WTC11 (cell line): ENCODE measurements around the gene PDK3.

Source experiments
- ATF1 ChIP-seq: sonication (generic); formaldehyde crosslinking; IDR thresholded peaks from 2 replicates; pipeline ENCODE4 v1.8.1; 2023; ENCODE audit warnings: mild to moderate bottlenecking, moderate library complexity, missing genetic modification reagents
- CREB1 ChIP-seq: sonication (generic); formaldehyde crosslinking; IDR thresholded peaks from 2 replicates; pipeline ENCODE4 v1.8.0; 2023; ENCODE audit warnings: mild to moderate bottlenecking, missing genetic modification reagents
- E2F1 ChIP-seq: sonication (generic); formaldehyde crosslinking; IDR thresholded peaks from 2 replicates; pipeline ENCODE4 v1.8.0; 2022; ENCODE audit warnings: mild to moderate bottlenecking, missing genetic modification reagents
- ELF4 ChIP-seq: sonication (generic); formaldehyde crosslinking; IDR thresholded peaks from 2 replicates; pipeline ENCODE4 v1.8.1; 2022; ENCODE audit warnings: low read depth, mild to moderate bottlenecking, moderate library complexity, missing genetic modification reagents
- MXD4 ChIP-seq: fragments of 250-450 bp; sonication (Bioruptor Pico); IDR thresholded peaks from 2 replicates; pipeline ENCODE4 v1.8.0; 2021; ENCODE audit warnings: mild to moderate bottlenecking, moderate library complexity, borderline replicate concordance
- NFE2L1 ChIP-seq: sonication (generic); formaldehyde crosslinking; IDR thresholded peaks from 2 replicates; pipeline ENCODE4 v1.8.1; 2023; ENCODE audit warnings: missing genetic modification reagents
- RELA ChIP-seq: sonication (generic); formaldehyde crosslinking; IDR thresholded peaks from 2 replicates; pipeline ENCODE4 v1.8.1; 2022; ENCODE audit warnings: missing genetic modification reagents, mild to moderate bottlenecking, borderline replicate concordance
- SMAD3 ChIP-seq: sonication (generic); formaldehyde crosslinking; IDR thresholded peaks from 2 replicates; pipeline ENCODE4 v1.8.0; 2022; ENCODE audit warnings: missing genetic modification reagents, mild to moderate bottlenecking, borderline replicate concordance
- SMAD4 ChIP-seq: sonication (generic); formaldehyde crosslinking; IDR thresholded peaks from 2 replicates; pipeline ENCODE4 v1.8.0; 2022; ENCODE audit warnings: mild to moderate bottlenecking, missing genetic modification reagents
- USF2 ChIP-seq: sonication (generic); formaldehyde crosslinking; IDR thresholded peaks from 2 replicates; pipeline ENCODE4 v1.8.1; 2023; ENCODE audit warnings: mild to moderate bottlenecking, missing genetic modification reagents, moderate library complexity
- TF ChIP-seq, protein P1 (sequence below): sonication (generic); formaldehyde crosslinking; IDR thresholded peaks from 2 replicates; pipeline ENCODE4 v1.8.1; 2023; ENCODE audit warnings: mild to moderate bottlenecking, moderate library complexity, missing genetic modification reagents
- TF ChIP-seq, protein P2 (sequence below): fragments of 200-600 bp; IDR thresholded peaks from 2 replicates; pipeline ENCODE4 v1.8.0; 2022; ENCODE audit warnings: antibody characterized with exemption
- TF ChIP-seq, protein P3 (sequence below): sonication (generic); formaldehyde crosslinking; IDR thresholded peaks from 2 replicates; pipeline ENCODE4 v1.8.0; 2023; ENCODE audit warnings: missing genetic modification reagents, mild to moderate bottlenecking, borderline replicate concordance

DNA sequence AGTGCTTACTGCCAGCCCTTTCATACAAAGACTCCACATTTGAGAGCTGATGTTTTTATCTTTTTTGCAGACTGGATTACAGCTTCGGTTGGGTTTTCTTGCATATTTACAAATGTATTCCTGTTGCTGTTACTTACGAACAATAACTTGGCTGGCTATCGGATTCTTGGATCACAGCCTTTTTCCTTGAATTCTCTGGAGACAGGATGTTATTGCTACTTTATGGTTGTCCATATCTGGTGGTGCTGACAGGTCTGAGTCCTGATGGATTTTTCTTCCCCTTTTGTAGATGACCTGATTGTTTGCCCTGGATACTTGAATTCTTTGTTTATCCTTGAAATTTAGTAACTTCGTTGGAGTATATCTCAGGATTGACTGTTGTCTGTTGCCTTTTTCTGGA, 77.7 kb downstream of the PDK3 start:
- no peak for TF ChIP-seq RELA (CRISPR knock-in tag)
- no peak for TF ChIP-seq ATF1
- TF ChIP-seq ELF4 (CRISPR knock-in tag): no peak
- no peak for TF ChIP-seq SMAD4 (CRISPR knock-in tag)
- no peak for TF ChIP-seq E2F1 (CRISPR knock-in tag)
- TF ChIP-seq, protein P1, sequence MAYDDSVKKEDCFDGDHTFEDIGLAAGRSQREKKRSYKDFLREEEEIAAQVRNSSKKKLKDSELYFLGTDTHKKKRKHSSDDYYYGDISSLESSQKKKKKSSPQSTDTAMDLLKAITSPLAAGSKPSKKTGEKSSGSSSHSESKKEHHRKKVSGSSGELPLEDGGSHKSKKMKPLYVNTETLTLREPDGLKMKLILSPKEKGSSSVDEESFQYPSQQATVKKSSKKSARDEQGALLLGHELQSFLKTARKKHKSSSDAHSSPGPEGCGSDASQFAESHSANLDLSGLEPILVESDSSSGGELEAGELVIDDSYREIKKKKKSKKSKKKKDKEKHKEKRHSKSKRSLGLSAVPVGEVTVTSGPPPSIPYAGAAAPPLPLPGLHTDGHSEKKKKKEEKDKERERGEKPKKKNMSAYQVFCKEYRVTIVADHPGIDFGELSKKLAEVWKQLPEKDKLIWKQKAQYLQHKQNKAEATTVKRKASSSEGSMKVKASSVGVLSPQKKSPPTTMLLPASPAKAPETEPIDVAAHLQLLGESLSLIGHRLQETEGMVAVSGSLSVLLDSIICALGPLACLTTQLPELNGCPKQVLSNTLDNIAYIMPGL (CRISPR knock-in tag): no peak
- TF ChIP-seq, protein P2, sequence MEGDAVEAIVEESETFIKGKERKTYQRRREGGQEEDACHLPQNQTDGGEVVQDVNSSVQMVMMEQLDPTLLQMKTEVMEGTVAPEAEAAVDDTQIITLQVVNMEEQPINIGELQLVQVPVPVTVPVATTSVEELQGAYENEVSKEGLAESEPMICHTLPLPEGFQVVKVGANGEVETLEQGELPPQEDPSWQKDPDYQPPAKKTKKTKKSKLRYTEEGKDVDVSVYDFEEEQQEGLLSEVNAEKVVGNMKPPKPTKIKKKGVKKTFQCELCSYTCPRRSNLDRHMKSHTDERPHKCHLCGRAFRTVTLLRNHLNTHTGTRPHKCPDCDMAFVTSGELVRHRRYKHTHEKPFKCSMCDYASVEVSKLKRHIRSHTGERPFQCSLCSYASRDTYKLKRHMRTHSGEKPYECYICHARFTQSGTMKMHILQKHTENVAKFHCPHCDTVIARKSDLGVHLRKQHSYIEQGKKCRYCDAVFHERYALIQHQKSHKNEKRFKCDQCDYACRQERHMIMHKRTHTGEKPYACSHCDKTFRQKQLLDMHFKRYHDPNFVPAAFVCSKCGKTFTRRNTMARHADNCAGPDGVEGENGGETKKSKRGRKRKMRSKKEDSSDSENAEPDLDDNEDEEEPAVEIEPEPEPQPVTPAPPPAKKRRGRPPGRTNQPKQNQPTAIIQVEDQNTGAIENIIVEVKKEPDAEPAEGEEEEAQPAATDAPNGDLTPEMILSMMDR: no peak
- no peak for TF ChIP-seq MXD4
- no peak for TF ChIP-seq USF2 (CRISPR knock-in tag)
- TF ChIP-seq NFE2L1: no peak
- TF ChIP-seq, protein P3, sequence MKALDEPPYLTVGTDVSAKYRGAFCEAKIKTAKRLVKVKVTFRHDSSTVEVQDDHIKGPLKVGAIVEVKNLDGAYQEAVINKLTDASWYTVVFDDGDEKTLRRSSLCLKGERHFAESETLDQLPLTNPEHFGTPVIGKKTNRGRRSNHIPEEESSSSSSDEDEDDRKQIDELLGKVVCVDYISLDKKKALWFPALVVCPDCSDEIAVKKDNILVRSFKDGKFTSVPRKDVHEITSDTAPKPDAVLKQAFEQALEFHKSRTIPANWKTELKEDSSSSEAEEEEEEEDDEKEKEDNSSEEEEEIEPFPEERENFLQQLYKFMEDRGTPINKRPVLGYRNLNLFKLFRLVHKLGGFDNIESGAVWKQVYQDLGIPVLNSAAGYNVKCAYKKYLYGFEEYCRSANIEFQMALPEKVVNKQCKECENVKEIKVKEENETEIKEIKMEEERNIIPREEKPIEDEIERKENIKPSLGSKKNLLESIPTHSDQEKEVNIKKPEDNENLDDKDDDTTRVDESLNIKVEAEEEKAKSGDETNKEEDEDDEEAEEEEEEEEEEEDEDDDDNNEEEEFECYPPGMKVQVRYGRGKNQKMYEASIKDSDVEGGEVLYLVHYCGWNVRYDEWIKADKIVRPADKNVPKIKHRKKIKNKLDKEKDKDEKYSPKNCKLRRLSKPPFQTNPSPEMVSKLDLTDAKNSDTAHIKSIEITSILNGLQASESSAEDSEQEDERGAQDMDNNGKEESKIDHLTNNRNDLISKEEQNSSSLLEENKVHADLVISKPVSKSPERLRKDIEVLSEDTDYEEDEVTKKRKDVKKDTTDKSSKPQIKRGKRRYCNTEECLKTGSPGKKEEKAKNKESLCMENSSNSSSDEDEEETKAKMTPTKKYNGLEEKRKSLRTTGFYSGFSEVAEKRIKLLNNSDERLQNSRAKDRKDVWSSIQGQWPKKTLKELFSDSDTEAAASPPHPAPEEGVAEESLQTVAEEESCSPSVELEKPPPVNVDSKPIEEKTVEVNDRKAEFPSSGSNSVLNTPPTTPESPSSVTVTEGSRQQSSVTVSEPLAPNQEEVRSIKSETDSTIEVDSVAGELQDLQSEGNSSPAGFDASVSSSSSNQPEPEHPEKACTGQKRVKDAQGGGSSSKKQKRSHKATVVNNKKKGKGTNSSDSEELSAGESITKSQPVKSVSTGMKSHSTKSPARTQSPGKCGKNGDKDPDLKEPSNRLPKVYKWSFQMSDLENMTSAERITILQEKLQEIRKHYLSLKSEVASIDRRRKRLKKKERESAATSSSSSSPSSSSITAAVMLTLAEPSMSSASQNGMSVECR (CRISPR knock-in tag): no peak
- TF ChIP-seq CREB1 (CRISPR knock-in tag): no peak
- no peak for TF ChIP-seq SMAD3
